ENCODE results near the gene NEU3.

- TF ChIP-seq ELF4 (IDR thresholded peaks at IDR 0.05) (no peak), FOXM1 (IDR thresholded peaks at IDR 0.05; ENCODE audit: borderline replicate concordance) (no peak)
Measured at GRCh38 chr11:75031224-75031753, 42.6 kb downstream of the NEU3 start.

Measured in HEK293T (cell line).